HG02763 (cell line): ENCODE results near the gene PLOD2.

Experiments
- ATAC-seq: cut with Tn5 transposase; IDR thresholded peaks from one replicate; pipeline ENCODE4 v1.9.1; 2021; ENCODE audit warnings: mild to moderate bottlenecking, moderate library complexity; ENCODE audit not compliant: unreplicated experiment

Gene PLOD2

DNA sequence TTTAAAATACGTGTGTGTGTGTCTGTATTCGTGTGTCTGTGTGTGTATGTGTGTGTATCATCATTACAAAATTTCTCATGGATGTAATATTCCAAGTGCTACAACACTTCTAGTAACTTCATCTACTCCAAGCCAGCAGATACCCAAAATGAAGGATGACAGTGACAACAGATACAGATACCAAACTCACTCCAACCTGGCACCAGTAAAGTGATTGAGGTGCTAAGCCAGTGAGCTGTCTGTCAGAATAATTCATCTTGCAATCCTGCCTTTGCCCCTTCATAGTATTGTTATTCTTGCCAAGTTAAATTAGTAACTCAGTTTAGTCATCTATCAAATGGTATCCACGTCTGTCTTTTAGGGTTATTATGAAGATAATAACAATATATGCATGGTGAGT, 58.1 kb downstream of the PLOD2 start:
- no peak for ATAC-seq

- no peak for ATAC-seq
Observed at GRCh38 chr3:146101538-146101937, 59.4 kb downstream of the PLOD2 start.

GRCh38 chr3:146100825-146101444, 60.0 kb downstream of the PLOD2 start:
- no peak for ATAC-seq

- no peak for ATAC-seq
Observed at GRCh38 chr3:146100180-146100579, 60.8 kb downstream of the PLOD2 start.

DNA sequence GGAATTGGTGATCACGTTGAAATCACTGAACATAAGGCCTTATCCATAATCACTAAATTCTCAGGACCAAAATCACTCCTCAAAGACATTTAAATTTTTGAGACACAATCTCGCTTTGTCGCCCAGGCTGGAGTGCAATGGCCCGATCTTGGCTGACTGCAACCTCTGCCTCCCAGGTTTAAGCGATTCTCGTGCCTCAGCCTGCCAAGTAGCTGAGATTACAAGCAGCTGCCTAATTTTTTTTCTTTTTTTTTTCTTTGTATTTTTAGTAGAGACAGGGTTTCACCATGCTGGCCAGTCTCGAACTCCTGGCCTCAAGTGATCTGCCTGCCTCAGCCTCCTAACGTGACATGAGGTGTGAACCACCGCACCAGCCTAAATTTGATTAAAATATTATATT, 61.7 kb downstream of the PLOD2 start:
- ATAC-seq, result no peak

- ATAC-seq, result no peak
Observed at GRCh38 chr3:146093896-146094295, 67.1 kb downstream of the PLOD2 start.

GRCh38 chr3:146092230-146092629, 68.8 kb downstream of the PLOD2 start:
- no peak for ATAC-seq

- ATAC-seq, result no peak
Observed at GRCh38 chr3:146091397-146091796, 69.6 kb downstream of the PLOD2 start.

DNA sequence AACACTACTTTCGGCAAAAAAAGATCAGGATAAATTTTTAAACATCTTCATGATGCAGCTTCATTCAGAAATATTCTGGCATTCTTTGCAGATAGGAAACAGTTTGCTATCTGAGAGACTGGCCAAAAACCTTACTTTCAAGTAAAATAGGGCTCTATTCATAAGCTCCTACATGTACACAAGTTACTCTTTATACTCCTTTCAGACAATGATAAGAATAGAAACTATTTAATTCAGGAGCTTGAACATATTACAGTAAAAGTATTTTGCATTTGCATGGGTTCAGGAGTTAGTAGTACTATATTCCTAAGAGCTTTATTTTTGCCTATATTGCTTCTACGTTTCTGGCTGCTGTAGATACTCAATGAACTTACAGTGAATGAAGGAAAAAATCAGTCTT, 70.5 kb downstream of the PLOD2 start:
- no peak for ATAC-seq

GRCh38 chr3:146088840-146089239, 72.1 kb downstream of the PLOD2 start:
- ATAC-seq, result no peak

DNA sequence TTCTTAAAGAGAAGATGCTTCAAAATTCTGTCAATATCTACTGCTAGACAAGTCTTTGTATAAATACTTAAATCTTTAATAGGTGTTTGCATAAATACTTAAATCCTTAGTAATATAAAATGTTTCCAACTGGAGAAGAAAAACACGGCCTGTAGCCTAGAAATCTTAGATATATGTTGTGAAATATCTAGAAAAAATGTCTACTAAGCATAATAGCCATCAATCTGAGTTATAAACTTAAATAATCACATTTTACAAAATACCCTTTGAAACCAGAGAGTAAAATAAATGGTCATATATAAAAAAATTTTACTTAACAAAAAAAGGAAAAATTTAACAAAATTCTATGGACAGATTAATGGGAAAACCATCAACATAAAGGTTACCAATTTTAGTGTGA, 73.9 kb downstream of the PLOD2 start:
- no peak for ATAC-seq

DNA sequence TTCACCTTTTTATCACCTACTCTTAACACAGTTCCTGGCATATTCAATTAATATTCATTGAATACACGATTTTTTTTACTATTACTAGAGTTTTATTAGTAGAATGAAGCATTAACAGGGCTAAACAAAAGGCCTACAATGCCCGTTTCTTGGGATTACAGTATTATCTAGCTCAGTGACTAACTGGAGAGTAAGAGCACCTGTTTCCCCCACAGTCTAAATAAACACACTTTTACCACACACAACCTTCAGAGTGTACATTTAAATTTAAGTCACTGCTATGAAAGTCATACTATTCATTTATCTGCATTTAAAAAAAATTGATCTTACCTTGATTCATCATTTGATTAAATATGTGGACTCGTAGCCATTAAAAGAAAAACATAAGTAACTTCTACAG, 74.8 kb downstream of the PLOD2 start:
- no peak for ATAC-seq

DNA sequence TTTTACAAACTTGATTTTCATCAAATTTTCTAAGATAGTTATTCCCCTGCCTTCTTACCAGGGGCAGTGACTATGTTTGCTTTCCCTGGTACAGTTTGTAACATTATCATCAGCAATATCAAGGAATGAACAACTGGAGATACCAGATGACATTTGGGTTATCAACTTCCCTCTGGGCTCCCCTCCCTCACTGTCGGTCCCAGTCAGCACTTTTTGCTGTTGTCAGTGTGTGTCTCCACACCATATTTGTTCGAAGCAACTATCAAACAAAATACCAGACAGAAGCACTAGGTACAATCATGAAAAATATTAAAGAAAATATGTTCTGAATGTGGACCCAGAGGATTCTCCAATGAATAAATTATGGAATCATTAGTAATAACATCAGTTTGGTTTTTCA, 75.3 kb downstream of the PLOD2 start:
- no peak for ATAC-seq

DNA sequence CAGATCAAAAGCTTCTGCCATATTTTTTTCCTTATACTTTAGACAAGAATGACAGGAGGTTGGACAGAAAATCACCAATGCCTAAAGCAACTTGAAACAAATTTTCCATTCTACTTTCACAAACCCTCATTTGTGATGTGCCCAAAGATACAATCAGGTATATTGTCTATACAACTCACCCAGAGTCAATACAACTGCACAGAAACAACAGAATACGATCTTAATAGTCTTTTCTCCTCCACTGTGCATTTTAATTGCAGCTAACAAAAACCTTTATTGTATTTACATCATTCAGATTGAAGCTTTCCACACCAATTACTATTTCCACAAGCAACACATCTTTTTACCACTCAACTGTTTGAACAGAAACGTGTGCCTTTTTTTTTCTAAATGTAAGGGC, 80.4 kb downstream of the PLOD2 start:
- no peak for ATAC-seq

DNA sequence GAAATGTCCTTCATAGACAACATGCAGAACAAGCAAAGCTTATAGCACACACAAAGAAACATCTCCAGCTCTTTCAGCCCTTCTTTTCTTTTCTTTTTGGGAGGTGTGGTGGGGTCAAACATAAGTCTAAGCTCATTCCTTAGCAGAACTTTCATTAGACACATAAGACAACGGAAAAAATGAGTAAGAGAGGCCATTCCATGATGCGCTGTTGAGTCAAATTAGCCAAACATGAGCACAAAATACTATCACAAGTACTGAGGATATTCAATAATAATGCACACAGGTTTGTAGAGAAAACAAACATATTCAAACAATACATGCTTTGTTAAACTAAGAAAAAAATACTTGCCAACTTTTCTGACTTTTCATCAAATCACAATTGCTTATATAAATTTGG, 83.0 kb downstream of the PLOD2 start:
- no peak for ATAC-seq

- ATAC-seq, result no peak
Observed at GRCh38 chr3:146077181-146077580, 83.8 kb downstream of the PLOD2 start.

- ATAC-seq, result no peak
Observed at GRCh38 chr3:146072824-146073223, 88.2 kb downstream of the PLOD2 start.

DNA sequence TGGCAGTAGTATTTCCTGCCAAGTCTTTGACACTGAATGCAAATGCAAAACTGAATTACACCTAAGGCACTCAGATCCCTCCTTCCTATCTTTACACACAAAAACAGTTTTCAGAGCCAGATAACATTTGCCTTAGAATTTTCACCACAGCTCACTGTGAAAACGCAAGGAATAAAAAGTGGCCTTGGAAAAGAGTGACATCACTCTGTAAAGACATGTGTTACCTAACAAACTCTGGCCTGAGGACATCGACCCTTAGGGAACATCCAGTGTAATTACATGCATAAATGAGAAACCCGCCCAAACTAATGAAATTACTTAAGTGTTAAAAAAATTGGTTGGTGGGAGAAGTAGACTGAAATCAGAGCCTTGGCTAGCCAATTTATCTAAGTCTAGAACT, 88.9 kb downstream of the PLOD2 start:
- no peak for ATAC-seq

DNA sequence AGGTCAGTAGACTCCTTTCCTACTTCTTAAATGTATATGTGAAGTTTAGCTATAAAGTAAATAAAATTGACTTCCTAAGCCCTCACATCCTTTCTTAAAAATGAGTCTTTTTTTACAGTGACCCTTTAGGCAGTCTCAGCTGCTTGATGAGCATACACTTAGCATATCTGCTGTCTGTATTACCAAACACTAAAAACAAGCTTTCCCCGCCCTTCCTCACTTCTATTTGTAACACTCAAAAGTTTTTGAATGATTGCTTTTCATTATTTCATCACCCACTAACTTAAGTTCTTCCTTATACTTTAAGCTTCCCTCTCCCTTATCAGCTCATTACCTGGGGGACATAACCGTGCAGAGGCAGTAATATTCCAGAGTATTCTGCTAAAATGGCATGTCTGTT, 89.4 kb downstream of the PLOD2 start:
- no peak for ATAC-seq

GRCh38 chr3:146067048-146067447, 93.9 kb downstream of the PLOD2 start:
- ATAC-seq, result no peak

- ATAC-seq, result no peak
Observed at GRCh38 chr3:146065573-146066006, 95.4 kb downstream of the PLOD2 start.

DNA sequence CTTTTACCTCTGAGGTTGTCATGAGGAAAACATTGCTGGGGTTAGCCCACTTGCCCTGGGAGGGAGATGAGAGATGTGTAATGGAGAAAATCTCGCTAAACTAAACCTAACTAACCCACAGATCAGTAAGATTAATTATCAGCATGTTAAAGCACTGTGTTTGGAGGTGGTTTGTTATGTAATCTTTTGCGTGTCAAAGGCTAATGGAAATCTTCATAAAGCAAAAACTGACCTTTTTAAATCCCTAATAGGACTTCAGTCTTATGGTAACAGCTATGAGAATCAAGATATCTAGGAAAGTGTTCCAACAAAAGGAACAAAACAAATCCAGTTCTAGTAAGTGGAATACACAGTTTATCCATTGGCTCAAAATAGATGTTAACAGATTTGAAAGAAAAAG, 102.7 kb downstream of the PLOD2 start:
- ATAC-seq, result no peak

DNA sequence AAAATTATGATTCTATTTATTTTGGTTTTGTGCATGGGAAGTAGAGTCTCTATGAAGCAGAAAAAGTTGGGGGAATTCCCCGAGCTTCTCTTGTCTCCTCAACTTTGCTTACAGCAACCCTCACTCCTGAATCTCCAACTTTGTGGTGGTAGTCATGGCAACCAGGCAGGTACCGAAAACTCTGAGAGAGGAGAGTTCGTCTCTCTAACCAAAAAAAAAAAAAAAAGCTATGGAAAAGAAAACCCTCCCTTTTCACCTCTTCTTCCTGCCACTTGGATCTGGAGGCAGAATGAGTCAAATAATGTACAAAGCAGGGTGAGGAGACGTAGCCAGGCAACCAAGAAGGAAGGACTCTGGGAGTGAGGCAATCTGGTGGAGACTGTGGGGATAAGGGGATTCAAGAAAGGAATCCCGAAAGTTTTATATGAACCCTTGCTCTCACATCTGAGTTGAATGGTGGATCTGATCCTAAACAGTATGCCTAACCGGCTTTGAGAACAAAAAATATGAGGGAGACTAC, 108.1 kb downstream of the PLOD2 start:
- ATAC-seq, result no peak
